Activated gamma-delta T cell treated with anti-CD3 and anti-CD28 coated beads, Interleukin-2, amount 50 U/mL, for 16 hours (primary cell): Measurements from ENCODE around the gene PLEKHA5.

Experiments used
- DNase-seq: peaks from one replicate; pipeline ENCODE4 v3.0.0-alpha.2; 2020; ENCODE audit warnings: low read depth

PLEKHA5 gene

GRCh38 chr12:19230896-19231295 lies 101.4 kb downstream of the PLEKHA5 start:
- no peak for DNase-seq

- DNase-seq = no peak
Observed at GRCh38 chr12:19234171-19234704, 104.7 kb downstream of the PLEKHA5 start.

GRCh38 chr12:19234981-19235871 lies 105.7 kb downstream of the PLEKHA5 start:
- DNase-seq = no peak

- DNase-seq = no peak
Observed at GRCh38 chr12:19236656-19237055, 107.1 kb downstream of the PLEKHA5 start.

GRCh38 chr12:19238540-19238939 lies 109.0 kb downstream of the PLEKHA5 start:
- no peak for DNase-seq

- no peak for DNase-seq
Observed at GRCh38 chr12:19239102-19239501, 109.6 kb downstream of the PLEKHA5 start.

- DNase-seq = no peak
Observed at GRCh38 chr12:19239616-19240234, 110.2 kb downstream of the PLEKHA5 start.

- DNase-seq = no peak
Observed at GRCh38 chr12:19242581-19242980, 113.0 kb downstream of the PLEKHA5 start.

- no peak for DNase-seq
Observed at GRCh38 chr12:19243551-19243950, 114.0 kb downstream of the PLEKHA5 start.

- DNase-seq = no peak
Observed at GRCh38 chr12:19244312-19244711, 114.8 kb downstream of the PLEKHA5 start.

GRCh38 chr12:19245106-19245505 lies 115.6 kb downstream of the PLEKHA5 start:
- no peak for DNase-seq

GRCh38 chr12:19245666-19246065 lies 116.1 kb downstream of the PLEKHA5 start:
- DNase-seq = no peak

- no peak for DNase-seq
Observed at GRCh38 chr12:19246933-19247332, 117.4 kb downstream of the PLEKHA5 start.

GRCh38 chr12:19248929-19249602 lies 119.5 kb downstream of the PLEKHA5 start:
- DNase-seq = no peak

- DNase-seq = no peak
Observed at GRCh38 chr12:19251481-19252132, 122.1 kb downstream of the PLEKHA5 start.

- DNase-seq = no peak
Observed at GRCh38 chr12:19260135-19260534, 130.6 kb downstream of the PLEKHA5 start.

- no peak for DNase-seq
Observed at GRCh38 chr12:19261773-19262172, 132.2 kb downstream of the PLEKHA5 start.

- DNase-seq = no peak
Observed at GRCh38 chr12:19263672-19264071, 134.1 kb downstream of the PLEKHA5 start.

GRCh38 chr12:19273482-19274330 lies 144.2 kb downstream of the PLEKHA5 start:
- DNase-seq = peak; percentile 56

- no peak for DNase-seq
Observed at GRCh38 chr12:19276767-19277166, 147.2 kb downstream of the PLEKHA5 start.

- DNase-seq = no peak
Observed at GRCh38 chr12:19277711-19278110, 148.2 kb downstream of the PLEKHA5 start.
